Progenitor cell of endocrine pancreas (in vitro differentiated cells): ENCODE measurements around the gene AGBL2. TPM values are rescaled to one million over a fixed set of nuclear protein-coding genes. Genes with fewer than 3 reads are reported as not detected.
"Not testable (repeated sequence)": the region's sequence is repeated elsewhere in the genome, so short reads cannot be mapped to it uniquely, and the experiment has no call there.

Source experiments
- DNase-seq: peaks from one replicate; pipeline ENCODE4 v3.0.0; 2021; ENCODE audit warnings: low spot score; ENCODE audit not compliant: unreplicated experiment
- H3K27ac Mint-ChIP-seq: 2 replicates; pipeline ENCODE4 v1.8.0; 2021; ENCODE audit warnings: mild to moderate bottlenecking, moderate library complexity, mixed read lengths
- H3K27me3 Mint-ChIP-seq: 2 replicates; pipeline ENCODE4 v1.8.0; 2021; ENCODE audit warnings: mixed read lengths
- H3K36me3 Mint-ChIP-seq: 2 replicates; pipeline ENCODE4 v1.8.0; 2022; ENCODE audit warnings: mixed read lengths; ENCODE audit not compliant: insufficient read depth
- H3K4me1 Mint-ChIP-seq: 2 replicates; pipeline ENCODE4 v1.8.0; 2021; ENCODE audit warnings: low read depth, mixed read lengths
- H3K4me3 Mint-ChIP-seq: 2 replicates; pipeline ENCODE4 v1.8.0; 2021; ENCODE audit warnings: low read depth, mild to moderate bottlenecking, moderate library complexity, mixed read lengths
- H3K9me3 Mint-ChIP-seq: 2 replicates; pipeline ENCODE4 v1.8.0; 2021; ENCODE audit warnings: low read depth, mixed read lengths
- CTCF ChIP-seq: fragments of 200-600 bp; sonication (generic); IDR thresholded peaks from one replicate; pipeline ENCODE4 v1.5.0; 2021; ENCODE audit warnings: antibody characterized with exemption, mild to moderate bottlenecking; ENCODE audit not compliant: unreplicated experiment
- total RNA-seq: library from RNA; stranded (reverse); gene quantifications from 2 replicates; pipeline ENCODE4 v1.2.1, GENCODE V29; 2021

Gene AGBL2
- total RNA-seq, 1 donor from 2014 or later, result 8.2 TPM

- no peak for DNase-seq
- H3K27ac Mint-ChIP-seq, result no peak overlapping the region
- H3K36me3 Mint-ChIP-seq, result peaks cover under 1% of the 10 kb centered on the region
- peaks cover 5% of the 10 kb centered on the region for H3K9me3 Mint-ChIP-seq
- H3K4me1 Mint-ChIP-seq, result peaks cover 5% of the 10 kb centered on the region
- no peaks in the 10 kb centered on the region for H3K27me3 Mint-ChIP-seq
- H3K4me3 Mint-ChIP-seq, result no peak overlapping the region
- no peak for TF ChIP-seq CTCF
Measured at GRCh38 chr11:47711225-47711624, 3.9 kb downstream of the AGBL2 start.

GRCh38 chr11:47707275-47707786 is 7.8 kb downstream of the AGBL2 start:
- H3K27ac Mint-ChIP-seq, H3K9me3 Mint-ChIP-seq, H3K36me3 Mint-ChIP-seq, DNase-seq, H3K4me1 Mint-ChIP-seq, H3K4me3 Mint-ChIP-seq, H3K27me3 Mint-ChIP-seq: not testable (repeated sequence)

- H3K4me3 Mint-ChIP-seq, result no peak overlapping the region
- H3K4me1 Mint-ChIP-seq, result no peaks in the 10 kb centered on the region
- no peak for DNase-seq
- TF ChIP-seq CTCF, result no peak
- no peak overlapping the region for H3K27ac Mint-ChIP-seq
- peaks cover 5% of the 10 kb centered on the region for H3K9me3 Mint-ChIP-seq
- no peaks in the 10 kb centered on the region for H3K36me3 Mint-ChIP-seq
- no peaks in the 10 kb centered on the region for H3K27me3 Mint-ChIP-seq
Measured at GRCh38 chr11:47705721-47706120, 9.4 kb downstream of the AGBL2 start.

- TF ChIP-seq CTCF, result no peak
- no peaks in the 10 kb centered on the region for H3K4me1 Mint-ChIP-seq
- no peak overlapping the region for H3K4me3 Mint-ChIP-seq
- no peak for DNase-seq
- no peaks in the 10 kb centered on the region for H3K9me3 Mint-ChIP-seq
- H3K27me3 Mint-ChIP-seq, result no peaks in the 10 kb centered on the region
- no peaks in the 10 kb centered on the region for H3K36me3 Mint-ChIP-seq
- no peak overlapping the region for H3K27ac Mint-ChIP-seq
Measured at GRCh38 chr11:47691979-47692378, 23.2 kb downstream of the AGBL2 start.

GRCh38 chr11:47689480-47689879 is 25.7 kb downstream of the AGBL2 start:
- Mint-ChIP-seq H3K27me3 (no peaks in the 10 kb centered on the region), H3K36me3 (no peaks in the 10 kb centered on the region), H3K4me1 (no peaks in the 10 kb centered on the region), H3K4me3 (no peak overlapping the region), H3K9me3 (no peaks in the 10 kb centered on the region), H3K27ac (no peak overlapping the region)
- no peak for TF ChIP-seq CTCF
- DNase-seq, result no peak

GRCh38 chr11:47688991-47689390 is 26.2 kb downstream of the AGBL2 start:
- Mint-ChIP-seq H3K4me3 (no peak overlapping the region), H3K27ac (no peak overlapping the region), H3K9me3 (no peaks in the 10 kb centered on the region), H3K36me3 (no peaks in the 10 kb centered on the region), H3K27me3 (no peaks in the 10 kb centered on the region), H3K4me1 (no peaks in the 10 kb centered on the region)
- DNase-seq, result no peak
- no peak for TF ChIP-seq CTCF
